IMR-90 (cell line): ENCODE results near the gene ACER1. TPM values are rescaled to one million over a fixed set of nuclear protein-coding genes. Genes with fewer than 3 reads are reported as not detected.
"Not testable (repeated sequence)": the region's sequence is repeated elsewhere in the genome, so short reads cannot be mapped to it uniquely, and the experiment has no call there.

ENCODE experiments used
- ATAC-seq: fragments of 200-7000 bp; cut with Tn5 transposase; 2 replicates; pipeline ENCODE4 v1.9.1; 2020; ENCODE audit warnings: low read depth, mild to moderate bottlenecking, moderate library complexity
- BruUV-seq: library from RNA; stranded (reverse); fragments of 400-500 nt; replicated peaks from 2 replicates; lab custom pipeline; 2021; lab: Mats Ljungman, UMichigan
- CTCF ChIA-PET: fragments of 300-600 bp; formaldehyde crosslinking; extraction: SDS; loops from one replicate; lab custom pipeline; 2021; ENCODE audit warnings: antibody characterized with exemption; lab: Yijun Ruan, JAX
- POLR2A ChIA-PET: fragments of 300-600 bp; sonication (Branson Sonifier 250); formaldehyde crosslinking; loops from one replicate; lab custom pipeline; 2022; ENCODE audit warnings: antibody characterized with exemption; ENCODE audit not compliant: unreplicated experiment; lab: Charles Lee
- DNase-seq: peaks from one replicate; pipeline ENCODE4 v3.0.0; 2013
- H2AFZ ChIP-seq: replicated peaks from 2 replicates; pipeline ENCODE3; 2013; ENCODE audit warnings: low read length, mild to moderate bottlenecking; ENCODE audit not compliant: poor library complexity
- H2AK5ac ChIP-seq: 2 replicates; pipeline ENCODE4 v1.6.1; 2013; ENCODE audit warnings: low read depth, low read length, inconsistent platforms
- H2AK9ac ChIP-seq: replicated peaks from 2 replicates; pipeline ENCODE3; 2013; ENCODE audit warnings: mild to moderate bottlenecking, low read depth, low read length, moderate library complexity; ENCODE audit not compliant: poor library complexity
- H2BK120ac ChIP-seq: 2 replicates; pipeline ENCODE4 v1.6.1; 2013; ENCODE audit warnings: low read depth, low read length, inconsistent platforms
- H2BK15ac ChIP-seq: 3 replicates; pipeline ENCODE4 v1.6.1; 2013; ENCODE audit warnings: low read depth, low read length, inconsistent platforms
- H2BK20ac ChIP-seq: 2 replicates; pipeline ENCODE4 v1.6.1; 2013; ENCODE audit warnings: low read depth, mild to moderate bottlenecking, inconsistent platforms, low read length, moderate library complexity
- H2BK5ac ChIP-seq: 2 replicates; pipeline ENCODE4 v1.6.1; 2013; ENCODE audit warnings: mild to moderate bottlenecking, low read depth, low read length, inconsistent platforms; ENCODE audit not compliant: poor library complexity, severe bottlenecking
- H3K14ac ChIP-seq: replicated peaks from 2 replicates; pipeline ENCODE4 v1.6.1; 2013; ENCODE audit warnings: low read depth, low read length, inconsistent platforms
- H3K18ac ChIP-seq: 2 replicates; pipeline ENCODE4 v1.6.1; 2013; ENCODE audit warnings: low read depth, low read length, control low read depth
- H3K23ac ChIP-seq: 2 replicates; pipeline ENCODE4 v1.6.1; 2013; ENCODE audit warnings: low read depth, low read length, inconsistent platforms
- H3K27ac ChIP-seq: 2 replicates; pipeline ENCODE4 v1.5.1; 2013; ENCODE audit warnings: mild to moderate bottlenecking, control low read depth, low read length; ENCODE audit not compliant: insufficient read depth
- H3K27me3 ChIP-seq: 2 replicates; pipeline ENCODE4 v1.6.1; 2013; ENCODE audit warnings: low read length; ENCODE audit not compliant: control insufficient read depth, insufficient read depth
- H3K36me3 ChIP-seq: 2 replicates; pipeline ENCODE4 v1.6.1; 2013; ENCODE audit warnings: low read length, mixed read lengths; ENCODE audit not compliant: control insufficient read depth, insufficient read depth
- H3K4ac ChIP-seq: 2 replicates; pipeline ENCODE4 v1.6.1; 2013; ENCODE audit warnings: low read depth, low read length, inconsistent platforms
- H3K4me1 ChIP-seq: 2 replicates; pipeline ENCODE4 v1.6.1; 2013; ENCODE audit warnings: low read length, mixed read lengths; ENCODE audit not compliant: control insufficient read depth, insufficient read depth
- H3K4me2 ChIP-seq: 2 replicates; pipeline ENCODE4 v1.6.1; 2013; ENCODE audit warnings: low read depth, mild to moderate bottlenecking, control low read depth, low read length, moderate library complexity
- H3K4me3 ChIP-seq: 2 replicates; pipeline ENCODE4 v1.5.1; 2013; ENCODE audit warnings: low read depth, mild to moderate bottlenecking, control low read depth, low read length, moderate library complexity; ENCODE audit not compliant: insufficient read depth
- H3K56ac ChIP-seq: 2 replicates; pipeline ENCODE4 v1.6.1; 2013; ENCODE audit warnings: low read length, inconsistent platforms; ENCODE audit not compliant: insufficient read depth; ENCODE audit errors: extremely low read depth
- H3K79me1 ChIP-seq, 2 experiments: 2 replicates each; pipeline ENCODE4 v1.6.1; 2013; ENCODE audit warnings: low read length in 2 of 2, inconsistent platforms in 1 of 2, low read depth in 1 of 2
- H3K9ac ChIP-seq: 2 replicates; pipeline ENCODE4 v1.6.1; 2013; ENCODE audit warnings: low read depth, low read length, control low read depth
- H3K9me1 ChIP-seq: 2 replicates; pipeline ENCODE4 v1.6.1; 2013; ENCODE audit warnings: low read length, inconsistent platforms; ENCODE audit not compliant: insufficient read depth
- H3K9me3 ChIP-seq: 2 replicates; pipeline ENCODE4 v1.6.1; 2013; ENCODE audit warnings: low read length; ENCODE audit not compliant: control insufficient read depth, insufficient read depth
- H4K20me1 ChIP-seq: 2 replicates; pipeline ENCODE4 v1.6.1; 2013; ENCODE audit warnings: low read length, inconsistent platforms; ENCODE audit not compliant: insufficient read depth
- H4K5ac ChIP-seq: 2 replicates; pipeline ENCODE4 v1.6.1; 2013; ENCODE audit warnings: mild to moderate bottlenecking, low read depth, low read length, control low read depth
- H4K8ac ChIP-seq, 2 experiments: 2 replicates each; pipeline ENCODE4 v1.6.1; 2013; ENCODE audit warnings: low read depth in 2 of 2, low read length in 2 of 2, control low read depth in 1 of 2, inconsistent platforms in 1 of 2
- H4K91ac ChIP-seq: 2 replicates; pipeline ENCODE4 v1.6.1; 2013; ENCODE audit warnings: low read depth, low read length, inconsistent platforms; ENCODE audit not compliant: insufficient read depth
- WGBS, 2 experiments: methylation state at CpG; one replicate each; pipeline versions ENCODE4 v1.1.5 to v1.1.7; 2013; ENCODE audit warnings: missing lambda C conversion rate in 2 of 2; ENCODE audit not compliant: insufficient read length in 1 of 2; ENCODE audit errors: extremely low coverage in 2 of 2; 5-methylcytosine and 5-hydroxymethylcytosine counted together
- dilution Hi-C: fragments of 300-500 bp; cut with HindIII; formaldehyde crosslinking; loops from one replicate; pipeline ENCODE4 v1.14.3; 2018; ENCODE audit warnings: low sequenced_read_pairs; ENCODE audit not compliant: unreplicated experiment
- in situ Hi-C: fragments of 300-500 bp; cut with MboI; formaldehyde crosslinking; loops from 3 replicates; pipeline ENCODE4 v1.14.3; 2019; ENCODE audit warnings: low sequenced_read_pairs, inconsistent platforms, mixed read lengths
- intact Hi-C: fragments of 100-400 bp; cut with micrococcal nuclease; formaldehyde crosslinking; loops from 2 replicates; pipeline ENCODE4 v1.10.0; 2022
- polyA plus RNA-seq, 3 experiments: library from polyadenylated mRNA; depleted of rRNA; stranded (reverse); fragments of >200 nt; gene quantifications; 2 replicates each; pipeline ENCODE4 v1.2.3, GENCODE V29; 2012; ENCODE audit warnings: low replicate concordance in 1 of 3
- total RNA-seq: library from RNA; depleted of rRNA; stranded (reverse); fragments of >200 nt; gene quantifications from 2 replicates; pipeline ENCODE4 v1.2.3, GENCODE V29; 2012

ACER1 gene
- total and polyA plus RNA-seq, 2 of the 4 experiments (the other 2 are of a cell fraction): not detected

- H2AFZ ChIP-seq, H2BK120ac ChIP-seq, H2BK20ac ChIP-seq, H3K4me3 ChIP-seq, H2BK5ac ChIP-seq, CTCF ChIA-PET, intact Hi-C loops, H3K4me2 ChIP-seq, in situ Hi-C loops, H4K8ac ChIP-seq, DNase-seq, POLR2A ChIA-PET, H4K5ac ChIP-seq, H3K4ac ChIP-seq, H3K18ac ChIP-seq, H3K27ac ChIP-seq, H4K91ac ChIP-seq, ATAC-seq, H3K9ac ChIP-seq, H4K20me1 ChIP-seq, H2BK15ac ChIP-seq, H3K79me1 ChIP-seq, H3K14ac ChIP-seq, H3K9me1 ChIP-seq, H3K36me3 ChIP-seq, BruUV-seq, H3K4me1 ChIP-seq, H2AK5ac ChIP-seq, H3K23ac ChIP-seq, H3K27me3 ChIP-seq, H3K9me3 ChIP-seq, dilution Hi-C loops, H2AK9ac ChIP-seq, H3K56ac ChIP-seq: not testable (repeated sequence)
- no CpG with 5 or more reads among the region's 2 CpGs for WGBS, 2 experiments
Measured at GRCh38 chr19:6349271-6349670, 15.9 kb upstream of the ACER1 start.
